ENCODE results near the gene HNRNPL.
"Not testable (repeated sequence)": the region's sequence is repeated elsewhere in the genome, so short reads cannot be mapped to it uniquely, and the experiment has no call there.

Gene HNRNPL

DNA sequence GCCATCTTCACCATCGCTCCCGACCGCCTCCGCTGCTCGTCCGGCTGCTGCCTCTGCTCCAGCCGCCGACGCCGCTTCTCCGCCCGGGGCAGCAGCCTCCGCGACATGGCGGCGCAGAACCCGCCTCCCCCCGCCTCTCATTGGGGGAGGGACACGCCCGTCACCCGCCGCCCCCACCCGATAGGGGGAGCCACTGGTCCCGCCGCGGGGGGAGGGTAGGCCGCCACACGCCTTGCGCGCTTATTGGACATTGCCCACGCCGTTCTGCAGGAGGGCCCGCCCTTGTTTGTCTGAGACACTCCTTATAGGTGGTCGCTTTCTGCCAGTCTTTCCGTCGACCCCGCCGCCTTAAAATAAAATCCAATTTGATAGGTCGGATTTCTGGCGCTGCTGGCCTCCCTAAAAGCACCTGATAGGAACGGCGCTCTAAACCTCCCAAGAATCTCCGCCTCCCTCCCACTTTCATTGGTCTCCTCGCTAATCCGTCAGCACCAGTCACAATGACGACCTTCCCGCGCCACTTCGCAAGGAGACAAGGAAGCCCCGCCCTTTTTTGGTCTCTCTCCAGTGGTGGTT is at the start of gene HNRNPL:
Gene HNRNPL, minus strand, starts transcription at position 127 of the 576 bp plus-strand sequence. Its CDS starts 20 bp downstream, at position 107.
- DNase-seq, result peak; percentile 99

DNA sequence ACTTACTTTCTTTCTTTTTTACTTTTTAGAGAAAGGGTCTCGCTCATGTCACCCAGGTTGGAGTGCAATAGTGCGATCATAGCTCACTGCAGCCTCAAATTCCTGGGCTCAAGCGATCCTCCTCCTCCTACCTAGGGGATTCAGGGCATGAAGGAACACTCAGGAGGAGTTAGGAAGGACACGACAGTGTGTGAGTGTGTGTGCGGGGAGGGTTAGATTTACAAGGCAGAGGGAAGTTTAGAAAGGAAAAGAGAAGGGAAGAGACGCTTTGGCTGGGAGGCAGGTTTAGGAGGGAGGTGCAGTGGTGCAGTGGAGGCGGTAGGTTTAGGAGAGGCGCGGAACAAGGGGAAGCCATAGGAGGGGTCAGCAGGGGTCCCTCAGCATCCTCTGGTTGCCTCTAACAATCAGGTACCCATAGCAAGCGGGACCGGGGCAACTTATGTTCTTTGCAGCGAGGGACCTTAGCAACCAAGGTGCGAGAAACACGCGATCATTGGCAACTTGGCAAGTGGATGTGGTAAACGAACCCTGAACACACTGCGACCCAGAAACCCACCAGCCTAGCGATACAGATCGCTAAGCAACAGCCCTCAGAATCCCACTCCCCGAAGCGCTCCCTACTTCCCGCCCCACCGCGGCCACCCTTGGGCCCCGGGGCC is 49.1 kb upstream of the HNRNPL start:
- DNase-seq, result no peak

DNA sequence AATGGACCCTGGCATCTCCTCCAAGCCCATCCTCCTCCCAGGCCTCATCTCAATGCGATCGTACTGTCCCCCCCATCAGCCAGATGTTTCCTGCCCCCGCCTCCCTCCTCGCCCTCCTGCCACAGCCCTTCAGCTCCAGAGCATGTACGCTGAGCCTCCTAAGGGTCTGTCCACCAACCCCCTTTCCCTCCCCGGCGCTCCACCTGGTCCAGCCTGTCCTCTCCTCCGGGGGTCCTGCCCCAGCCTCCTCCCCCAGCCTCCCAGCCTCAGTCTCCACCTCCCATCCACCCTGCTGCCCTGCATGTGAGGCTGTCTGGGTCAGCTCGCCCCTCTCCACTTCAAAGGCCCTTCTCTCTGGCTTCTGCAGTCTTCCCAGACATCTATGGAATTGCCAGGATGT is 45.2 kb upstream of the HNRNPL start:
- DNase-seq, result no peak

DNA sequence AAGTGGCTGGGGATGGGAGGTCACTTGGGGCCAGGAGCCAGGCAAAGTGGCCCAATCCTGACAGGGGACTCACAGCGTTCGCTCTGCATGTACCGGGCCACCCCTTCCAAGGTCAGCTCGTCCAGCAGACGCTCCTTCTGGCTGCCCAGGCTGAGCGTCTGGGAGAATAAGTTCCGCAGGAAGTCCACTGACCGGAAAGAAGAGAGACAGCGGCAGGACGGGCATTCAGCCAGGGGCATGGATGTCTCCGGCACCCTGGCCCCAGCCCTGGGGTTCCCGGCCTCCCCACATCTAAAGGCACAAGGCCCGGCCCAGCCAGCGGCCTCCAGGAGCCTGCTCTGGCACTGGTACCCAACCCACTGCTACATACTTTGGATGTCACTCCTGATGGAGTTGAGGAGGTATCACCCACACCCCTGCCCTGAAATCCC is 43.6 kb upstream of the HNRNPL start:
- no peak for DNase-seq

DNA sequence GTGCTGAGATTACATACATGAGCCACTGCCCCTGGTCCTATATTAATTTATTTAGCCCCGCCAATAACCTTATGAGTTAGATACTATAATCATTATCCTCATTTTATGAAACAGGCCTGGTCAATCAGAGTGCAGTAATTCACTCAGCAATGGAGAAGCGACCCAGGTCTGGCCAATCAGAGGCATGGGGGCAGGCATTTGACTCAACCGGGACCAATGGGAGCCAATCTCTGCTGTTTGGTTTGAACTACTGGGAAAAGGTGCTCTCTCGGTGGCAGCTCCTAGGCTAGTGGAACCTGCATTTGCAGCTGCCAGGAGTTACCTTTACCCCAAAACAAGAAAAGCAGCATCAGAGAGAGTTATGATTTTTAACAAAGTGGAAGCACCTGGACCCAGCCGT is 43.1 kb upstream of the HNRNPL start:
- no peak for DNase-seq

DNA sequence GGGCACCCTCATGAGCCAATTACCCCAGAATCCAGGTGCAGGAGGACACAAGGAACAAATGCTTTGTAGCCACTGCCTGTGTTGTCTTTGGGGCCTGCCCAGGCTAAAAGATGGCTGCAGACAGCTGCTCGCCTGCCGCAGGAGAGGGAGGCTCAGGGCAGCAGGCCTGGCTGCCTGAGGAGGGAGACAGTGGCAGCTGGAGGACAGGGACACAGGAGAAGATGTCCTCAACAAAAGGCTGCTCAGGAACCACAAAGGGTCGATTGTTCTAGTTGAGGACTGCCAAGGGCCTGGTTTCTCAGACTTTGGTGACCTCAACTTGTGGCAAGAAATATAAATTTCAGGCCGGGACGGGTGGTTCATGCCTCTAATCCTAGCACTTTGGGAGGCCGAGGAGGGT is 42.0 kb upstream of the HNRNPL start:
- DNase-seq, result no peak

DNA sequence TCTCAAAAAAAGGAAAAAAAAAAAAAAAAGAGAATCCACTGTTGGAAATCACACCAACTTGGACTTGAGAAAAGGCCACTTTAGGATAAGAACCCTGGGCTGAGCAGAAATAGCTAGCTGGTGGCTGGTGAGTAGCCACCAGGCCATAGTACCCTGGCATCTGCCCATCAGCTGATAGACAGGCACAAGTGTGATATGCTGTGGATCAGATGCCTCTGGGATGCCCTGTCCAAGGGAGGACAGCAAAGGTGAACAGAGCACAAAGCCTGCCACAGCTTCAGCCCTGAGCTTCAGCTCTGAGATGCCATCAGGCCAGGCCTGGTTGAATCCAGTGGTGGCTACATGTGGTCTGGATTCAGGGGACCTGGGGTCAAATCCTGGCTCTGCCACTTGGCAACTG is 40.9 kb upstream of the HNRNPL start:
- DNase-seq, result no peak

DNA sequence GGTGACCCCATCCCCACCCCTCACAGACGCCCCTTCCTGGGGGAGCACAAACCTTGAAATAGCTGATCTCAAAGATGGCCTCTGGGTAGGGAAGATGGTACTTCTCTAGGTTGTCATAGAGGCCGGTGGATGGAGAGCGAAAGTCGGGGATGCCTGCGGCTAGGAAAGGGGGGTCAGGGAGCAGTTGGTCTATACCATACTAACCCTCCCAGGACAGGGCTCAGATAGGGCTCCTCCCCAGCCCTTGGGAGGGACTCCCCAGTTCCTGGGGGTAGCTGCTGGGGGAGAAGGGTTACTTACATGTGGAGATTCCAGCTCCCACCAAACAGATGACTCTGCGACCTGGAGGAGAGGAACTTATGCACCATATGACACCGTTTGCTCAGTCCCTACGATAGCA is 40.0 kb upstream of the HNRNPL start:
- no peak for DNase-seq

DNA sequence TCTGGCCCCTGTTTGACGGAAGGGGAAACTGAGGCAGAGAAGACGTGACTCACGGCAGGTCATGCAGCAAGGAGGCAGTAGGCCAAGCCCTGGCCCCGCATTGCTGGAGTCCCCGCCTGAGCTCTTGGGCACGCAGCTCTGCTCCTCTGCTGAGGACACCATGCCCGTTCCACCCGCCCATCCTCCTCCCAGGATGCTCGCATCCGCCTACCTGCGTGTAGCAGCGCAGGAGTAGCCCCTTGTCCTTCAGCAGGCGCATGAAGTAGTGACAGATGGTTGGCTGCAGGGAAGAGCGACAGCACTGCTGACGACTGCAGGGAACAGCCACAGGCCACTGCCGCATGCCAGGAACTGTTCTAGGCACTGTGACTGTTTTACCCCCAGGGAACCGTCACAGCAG is 39.1 kb upstream of the HNRNPL start:
- DNase-seq, result no peak

DNA sequence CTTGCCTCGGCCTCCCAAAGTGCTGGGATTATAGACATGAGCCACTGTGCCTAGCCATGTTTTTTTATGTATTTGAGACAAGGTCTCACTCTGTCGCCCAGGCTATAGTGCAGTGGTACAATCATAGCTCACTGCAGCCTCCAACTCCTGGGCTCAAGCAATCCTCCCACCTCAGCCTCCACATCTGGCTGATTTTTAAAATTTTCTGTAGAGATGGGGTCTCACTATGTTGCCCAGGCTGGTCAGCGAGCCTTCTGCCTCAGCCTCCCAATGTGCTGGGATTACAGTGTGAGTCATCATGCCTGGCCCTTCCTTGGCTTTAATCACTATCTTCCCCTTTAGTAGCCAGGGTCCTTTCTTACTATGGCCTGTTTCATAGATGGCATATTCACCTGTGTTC is 34.9 kb upstream of the HNRNPL start:
- not testable (repeated sequence) for DNase-seq

DNA sequence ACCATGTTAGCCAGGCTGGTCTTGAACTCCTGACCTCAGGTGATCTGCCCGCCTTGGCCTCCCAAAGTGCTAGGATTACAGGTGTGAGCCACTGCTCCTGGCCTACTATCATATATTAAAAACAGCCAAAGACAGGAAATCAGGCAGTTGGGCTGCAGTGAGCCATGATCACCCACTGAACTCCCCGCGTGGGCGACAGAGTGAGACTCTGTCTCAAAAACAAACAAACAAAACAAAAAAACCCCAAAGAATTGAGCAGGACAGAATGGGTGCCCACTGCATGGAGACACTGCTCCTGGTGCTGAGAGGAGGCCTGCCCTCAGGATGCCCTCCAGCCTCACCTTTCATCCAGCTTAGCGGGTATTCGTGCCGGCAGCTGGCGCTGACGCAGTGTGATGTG is 33.5 kb upstream of the HNRNPL start:
- no peak for DNase-seq

DNA sequence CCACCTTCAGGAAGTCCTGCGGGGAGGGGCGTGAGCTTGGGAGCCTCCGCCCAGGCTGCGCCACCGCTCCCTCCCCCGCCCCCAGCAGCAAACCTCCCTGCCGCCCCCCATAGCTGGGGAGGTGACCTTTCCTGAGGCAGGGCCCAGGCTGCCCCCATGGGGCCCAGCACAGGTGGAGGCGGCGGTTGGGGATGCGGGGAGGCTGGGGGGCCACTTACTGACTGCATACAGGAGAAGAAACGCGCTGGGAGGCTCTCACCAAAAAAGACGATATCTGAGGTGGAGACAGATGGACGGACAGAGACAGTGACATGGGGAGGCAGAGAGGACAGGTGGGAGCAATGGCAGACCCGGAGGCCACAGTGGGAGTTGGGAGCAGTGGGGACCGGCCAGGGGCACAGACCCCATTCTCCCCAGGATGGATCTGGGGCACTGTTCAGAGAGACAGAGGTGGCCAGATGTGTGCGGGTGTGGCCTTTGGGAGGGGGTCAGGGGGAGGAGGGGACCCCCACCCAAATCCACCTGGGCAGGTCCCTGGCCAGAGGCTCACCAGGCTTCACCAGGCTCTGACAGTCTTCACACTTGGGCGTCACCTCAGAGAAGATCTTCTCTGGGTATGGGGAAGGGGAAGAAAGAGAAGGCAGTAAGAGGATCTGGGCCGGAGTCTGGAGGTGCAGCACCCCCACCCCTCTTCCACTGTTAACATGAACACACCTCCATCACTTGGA is 31.3 kb upstream of the HNRNPL start:
- DNase-seq, result no peak

DNA sequence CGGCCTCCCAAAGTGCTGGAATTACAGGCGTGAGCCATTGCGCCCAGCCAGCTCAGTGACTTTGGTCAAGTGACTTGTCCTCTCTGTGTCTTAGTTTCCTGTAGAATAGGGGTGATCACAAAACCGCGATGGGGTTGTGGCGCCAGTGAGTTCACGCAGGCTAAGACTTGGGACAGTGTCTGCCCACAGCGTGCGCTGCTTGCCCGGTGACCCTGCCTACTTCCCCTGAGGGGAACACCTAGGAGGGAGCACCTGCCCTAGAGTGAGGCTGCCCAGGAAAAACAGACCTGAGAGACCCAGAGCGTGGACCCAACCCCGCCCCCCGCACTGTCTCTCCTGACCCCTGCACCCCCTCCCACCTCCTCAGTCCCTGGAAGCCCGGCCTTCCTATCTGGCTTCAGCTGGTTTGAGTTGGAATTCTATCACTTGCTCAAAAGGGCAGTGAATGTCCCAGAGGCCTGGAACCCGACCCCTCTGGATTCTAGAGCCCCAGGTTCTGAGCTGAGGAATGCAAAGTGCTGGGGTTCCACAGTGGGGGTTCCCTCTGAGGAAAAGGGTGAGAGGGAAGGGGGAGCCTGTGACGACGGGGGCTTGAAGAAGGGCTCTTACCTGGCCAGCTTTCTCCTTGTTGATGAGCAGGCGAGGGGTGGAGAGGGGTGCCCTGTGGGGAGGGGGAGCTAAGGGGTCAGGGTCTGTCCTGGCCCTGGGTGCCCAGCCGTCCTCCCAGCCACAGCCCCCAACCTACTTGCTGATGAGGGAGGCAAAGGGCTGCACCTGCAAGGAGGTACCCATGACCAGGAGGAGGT is 30.5 kb upstream of the HNRNPL start:
- no peak for DNase-seq

DNA sequence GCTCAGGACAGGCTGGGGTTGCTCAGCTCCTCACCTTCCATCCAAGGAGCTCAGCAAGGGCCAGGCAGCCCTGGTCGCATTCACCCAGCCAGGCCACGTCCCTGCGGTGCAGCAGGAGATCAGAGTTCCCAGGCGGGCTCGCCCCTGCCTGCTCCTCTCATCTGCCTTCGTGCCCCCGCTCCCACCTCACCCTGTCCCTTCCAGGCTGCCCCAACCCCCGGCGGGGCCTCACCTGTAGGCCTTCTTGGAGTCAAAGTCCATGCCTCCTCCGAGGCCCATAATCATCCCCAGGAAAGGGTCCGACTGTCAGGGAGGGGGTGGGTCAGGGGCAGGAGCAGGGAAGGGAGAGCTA is 29.6 kb upstream of the HNRNPL start:
- no peak for DNase-seq

DNA sequence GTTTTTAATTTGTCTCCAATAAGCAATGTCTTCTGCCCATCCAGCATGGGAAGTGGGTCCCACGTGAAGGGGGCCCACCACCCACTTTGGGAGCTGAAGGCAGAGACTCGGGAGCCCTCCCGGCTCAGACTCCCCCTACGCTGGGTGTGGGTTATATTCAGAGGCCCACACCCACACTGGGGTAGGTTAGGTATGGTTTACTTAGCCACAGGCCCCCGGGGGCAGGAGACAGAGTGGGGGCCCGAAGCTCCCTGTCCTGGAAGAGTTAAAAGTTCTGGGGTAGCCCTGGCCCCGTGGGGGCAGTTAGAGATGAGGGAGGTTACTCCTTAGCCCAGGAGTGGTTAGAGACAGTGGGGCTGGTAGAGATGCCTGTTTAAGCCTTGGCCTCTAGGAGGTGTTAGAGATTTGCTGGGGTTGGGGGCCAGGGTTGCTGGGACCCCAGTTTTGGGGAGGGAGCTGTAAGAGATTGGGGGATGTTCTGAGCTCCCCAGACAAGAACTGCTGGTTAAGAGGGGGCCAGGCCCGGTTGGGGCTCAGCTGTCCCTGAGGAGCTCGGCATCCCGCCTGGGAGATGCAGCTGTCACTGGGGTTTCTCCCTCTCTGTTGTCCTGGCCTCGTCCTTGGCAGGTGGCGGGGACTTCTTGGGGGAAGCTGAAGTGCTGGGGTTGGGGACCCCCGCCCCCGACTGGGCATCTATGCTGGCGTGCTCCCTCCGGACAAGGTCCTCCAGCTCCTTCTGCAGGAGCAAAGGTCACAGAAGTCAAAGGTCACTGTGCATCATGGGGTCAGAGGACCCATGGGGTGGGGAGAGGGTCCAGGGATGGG is 29.0 kb upstream of the HNRNPL start:
- DNase-seq, result no peak

DNA sequence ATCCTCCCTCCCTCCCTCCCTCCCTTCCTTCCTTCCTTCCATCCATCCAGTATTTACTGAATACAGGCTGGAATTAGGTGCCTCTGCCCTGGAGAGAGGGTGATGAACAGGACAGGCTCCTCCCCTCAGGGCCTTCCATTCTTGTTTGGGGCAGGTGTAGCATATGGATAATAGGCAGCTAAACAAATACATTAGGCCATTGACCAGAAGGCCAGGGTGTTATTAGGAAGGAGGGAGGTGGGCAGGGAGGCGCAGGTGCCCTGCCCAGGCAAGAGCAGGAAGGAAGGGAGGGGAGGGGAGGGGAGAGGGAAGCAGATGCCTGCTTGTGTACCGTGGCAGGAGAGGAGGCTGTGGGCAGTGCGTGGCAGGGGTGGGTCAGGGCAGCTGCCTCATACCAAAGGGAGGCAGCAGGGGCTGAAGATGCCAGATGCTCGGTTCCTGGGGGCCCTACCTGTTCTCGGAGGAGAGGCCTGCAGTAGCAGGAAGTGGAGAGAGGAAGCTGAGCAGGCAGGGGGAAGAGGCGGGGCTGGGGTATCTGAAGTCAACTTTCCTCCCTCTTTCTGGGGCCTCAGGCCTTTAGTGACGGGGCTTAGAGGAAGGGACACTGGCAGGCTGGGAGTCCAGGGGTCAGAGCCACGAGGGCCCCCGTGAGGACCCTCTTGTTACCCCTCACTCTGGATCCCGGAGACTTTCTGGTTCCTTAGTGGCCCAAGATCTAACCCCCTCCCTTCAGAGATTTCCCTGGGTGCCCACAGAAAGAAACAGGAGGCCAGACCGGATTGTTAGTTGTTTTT is 28.2 kb upstream of the HNRNPL start, which contains the start of gene RINL:
Gene RINL, minus strand, starts transcription at position 495 of the 794 bp plus-strand sequence. CDS start 1,533 bp downstream, outside the sequence.
- DNase-seq, result peak; percentile 65

DNA sequence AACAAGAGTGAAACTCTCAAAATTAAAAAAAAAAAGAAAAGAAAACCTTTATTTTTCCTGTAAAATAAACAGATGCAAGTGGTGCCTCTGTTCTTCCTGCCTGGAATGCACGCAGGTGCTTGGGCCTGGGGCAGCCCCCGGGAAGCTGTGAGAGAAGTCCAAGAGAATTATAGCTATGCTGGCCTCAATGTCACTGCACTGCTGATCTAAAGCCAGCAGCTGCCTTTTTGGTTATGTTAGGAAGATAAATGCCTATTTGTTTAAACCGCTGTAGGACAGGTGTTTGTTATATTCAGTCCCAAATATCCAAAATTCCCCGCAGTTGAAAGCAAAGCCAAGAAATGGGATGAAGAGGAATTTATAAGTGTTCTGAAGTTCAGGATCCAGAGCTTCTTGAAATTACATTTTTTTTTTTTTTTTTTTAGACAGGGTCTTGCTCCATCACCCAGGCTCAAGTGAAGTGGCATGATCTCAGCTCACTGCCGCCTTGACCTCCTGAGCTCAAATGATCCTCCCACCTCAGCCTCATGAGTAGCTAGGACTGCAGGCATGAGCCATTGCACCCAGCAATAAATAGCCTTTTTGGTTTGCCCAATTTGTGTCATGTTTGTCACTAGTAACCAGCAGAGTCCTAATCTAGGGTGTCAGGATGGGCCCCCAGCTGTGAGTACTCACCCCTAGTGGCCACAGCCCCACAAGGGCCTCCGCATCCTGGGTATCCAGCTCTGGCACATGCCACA is 26.0 kb upstream of the HNRNPL start:
- no peak for DNase-seq

DNA sequence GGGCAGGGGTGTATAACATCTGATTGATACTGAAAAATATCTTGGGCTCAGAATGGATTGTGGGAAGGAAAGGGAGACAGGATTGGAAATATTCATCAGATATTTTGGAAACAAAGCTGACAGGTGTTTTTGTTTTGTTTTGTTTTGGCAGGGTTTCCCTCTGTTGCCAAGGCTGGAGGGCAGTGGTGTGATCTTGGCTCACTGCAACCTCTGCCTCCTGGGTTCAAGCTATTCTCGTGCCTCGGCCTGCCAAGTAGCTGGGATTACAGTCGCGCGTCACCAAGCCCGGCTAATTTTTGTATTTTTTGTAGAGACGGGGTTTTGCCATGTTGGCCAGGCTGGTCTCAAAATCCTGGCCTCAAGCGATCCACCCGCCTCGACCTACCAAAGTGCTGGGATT is 23.6 kb upstream of the HNRNPL start:
- DNase-seq, result not testable (repeated sequence)

DNA sequence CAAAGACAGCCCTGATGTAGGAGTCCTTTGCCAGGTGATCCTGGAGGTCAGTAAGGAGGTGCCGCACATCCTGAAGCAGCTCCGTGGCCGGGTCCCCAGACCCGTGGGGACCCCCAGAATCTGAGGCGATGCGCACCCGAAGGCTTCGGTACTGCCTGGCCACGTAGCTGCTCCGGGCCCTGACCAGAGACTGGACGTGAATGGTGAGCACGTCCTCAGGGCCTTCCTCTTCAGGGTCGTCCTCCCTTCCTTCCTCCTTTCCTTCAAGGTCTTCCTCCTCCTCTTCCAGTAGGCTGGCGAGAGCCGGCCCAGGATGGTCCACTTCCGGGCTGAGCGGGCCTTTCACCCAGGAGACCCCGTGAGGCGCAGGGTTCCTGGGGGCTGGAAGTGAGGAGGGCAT is 20.8 kb upstream of the HNRNPL start:
- no peak for DNase-seq

DNA sequence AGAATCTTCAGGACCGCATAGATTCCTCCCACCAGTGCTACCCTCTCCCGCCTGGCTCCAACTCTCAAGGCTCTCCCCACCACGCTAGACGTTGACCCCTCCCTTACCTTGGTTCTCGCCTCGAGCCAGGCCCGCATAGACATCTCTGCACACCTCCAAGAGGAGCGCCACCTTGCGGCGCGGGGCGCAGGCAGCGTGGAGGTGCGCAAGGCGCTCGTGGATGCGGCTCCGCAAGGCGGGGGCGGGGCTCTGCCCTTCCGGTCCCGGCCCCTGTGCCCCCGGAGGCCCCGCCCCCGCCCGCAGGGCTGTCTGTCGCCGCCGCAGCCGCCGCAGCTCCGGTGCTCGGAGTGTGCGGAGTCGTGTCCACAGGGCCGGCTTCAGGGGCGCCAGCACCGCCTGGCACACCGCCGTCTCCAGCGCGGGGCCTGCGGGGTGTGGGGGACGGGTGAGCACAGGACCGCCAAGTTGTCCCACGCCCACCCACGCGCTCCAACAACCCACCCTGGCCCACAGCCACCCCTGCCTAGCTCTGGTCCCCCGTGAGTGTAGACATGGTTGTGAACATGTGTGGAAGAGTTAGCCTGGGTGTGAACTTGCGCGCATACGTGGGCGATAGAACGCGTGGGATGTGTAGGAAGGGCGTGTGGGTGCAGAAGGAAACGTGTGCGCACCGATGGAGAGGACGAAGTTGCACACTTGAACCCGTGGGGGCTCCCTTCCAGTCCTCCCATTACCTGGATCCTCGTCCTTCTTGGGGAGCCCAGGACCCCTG is 20.2 kb upstream of the HNRNPL start:
- DNase-seq, result no peak
